ENCODE data around the gene LGI2.

- no peak for TF ChIP-seq POLR2A (IDR thresholded peaks at IDR 0.05)
- no peak for TF ChIP-seq CTCF (IDR thresholded peaks at IDR 0.05)
Observed at GRCh38 chr4:25075851-25076250, 45.1 kb upstream of the LGI2 start.
